ENCODE data around the gene SURF1. TPM values are rescaled to one million over a fixed set of nuclear protein-coding genes. Genes with fewer than 3 reads are reported as not detected.
A peak's percentile ranks its signal among the peaks of the same experiment; 100 is the strongest.

The SURF1 gene
- total RNA-seq, 1 donor from 2014 or later = 36.2 TPM

GRCh38 chr9:133374612-133375115, 18.4 kb upstream of the SURF1 start:
- peaks cover 44% of the 10 kb centered on the region for H3K4me1 Mint-ChIP-seq (ENCODE audit: unreplicated experiment)
- no peak for DNase-seq (ENCODE audit: extremely low spot score, unreplicated experiment)
- no peaks in the 10 kb centered on the region for H3K9me3 Mint-ChIP-seq (ENCODE audit: unreplicated experiment)

GRCh38 chr9:133372144-133372543, 15.9 kb upstream of the SURF1 start:
- Mint-ChIP-seq H3K4me1 (ENCODE audit: unreplicated experiment) (peaks cover 56% of the 10 kb centered on the region), H3K27me3 (ENCODE audit: unreplicated experiment) (no peaks in the 10 kb centered on the region), H3K4me3 (ENCODE audit: unreplicated experiment) (no peak overlapping the region), H3K9me3 (ENCODE audit: unreplicated experiment) (no peaks in the 10 kb centered on the region), H3K36me3 (ENCODE audit: unreplicated experiment) (peaks cover 12% of the 10 kb centered on the region), H3K27ac (ENCODE audit: unreplicated experiment) (no peak overlapping the region)
- no peak for DNase-seq (ENCODE audit: extremely low spot score, unreplicated experiment)
- TF ChIP-seq, protein P1, sequence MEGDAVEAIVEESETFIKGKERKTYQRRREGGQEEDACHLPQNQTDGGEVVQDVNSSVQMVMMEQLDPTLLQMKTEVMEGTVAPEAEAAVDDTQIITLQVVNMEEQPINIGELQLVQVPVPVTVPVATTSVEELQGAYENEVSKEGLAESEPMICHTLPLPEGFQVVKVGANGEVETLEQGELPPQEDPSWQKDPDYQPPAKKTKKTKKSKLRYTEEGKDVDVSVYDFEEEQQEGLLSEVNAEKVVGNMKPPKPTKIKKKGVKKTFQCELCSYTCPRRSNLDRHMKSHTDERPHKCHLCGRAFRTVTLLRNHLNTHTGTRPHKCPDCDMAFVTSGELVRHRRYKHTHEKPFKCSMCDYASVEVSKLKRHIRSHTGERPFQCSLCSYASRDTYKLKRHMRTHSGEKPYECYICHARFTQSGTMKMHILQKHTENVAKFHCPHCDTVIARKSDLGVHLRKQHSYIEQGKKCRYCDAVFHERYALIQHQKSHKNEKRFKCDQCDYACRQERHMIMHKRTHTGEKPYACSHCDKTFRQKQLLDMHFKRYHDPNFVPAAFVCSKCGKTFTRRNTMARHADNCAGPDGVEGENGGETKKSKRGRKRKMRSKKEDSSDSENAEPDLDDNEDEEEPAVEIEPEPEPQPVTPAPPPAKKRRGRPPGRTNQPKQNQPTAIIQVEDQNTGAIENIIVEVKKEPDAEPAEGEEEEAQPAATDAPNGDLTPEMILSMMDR (IDR thresholded peaks at IDR 0.05) = no peak

More at GRCh38 chr9:133374612-133375115, 18.4 kb upstream of the SURF1 start:
- Mint-ChIP-seq H3K27me3 (ENCODE audit: unreplicated experiment) (no peaks in the 10 kb centered on the region), H3K36me3 (ENCODE audit: unreplicated experiment) (peaks cover 9% of the 10 kb centered on the region), H3K4me3 (ENCODE audit: unreplicated experiment) (peak overlapping the region; percentile 94), H3K27ac (ENCODE audit: unreplicated experiment) (peak overlapping the region; percentile 97)
- TF ChIP-seq, protein P1 (IDR thresholded peaks at IDR 0.05) = no peak

DNA sequence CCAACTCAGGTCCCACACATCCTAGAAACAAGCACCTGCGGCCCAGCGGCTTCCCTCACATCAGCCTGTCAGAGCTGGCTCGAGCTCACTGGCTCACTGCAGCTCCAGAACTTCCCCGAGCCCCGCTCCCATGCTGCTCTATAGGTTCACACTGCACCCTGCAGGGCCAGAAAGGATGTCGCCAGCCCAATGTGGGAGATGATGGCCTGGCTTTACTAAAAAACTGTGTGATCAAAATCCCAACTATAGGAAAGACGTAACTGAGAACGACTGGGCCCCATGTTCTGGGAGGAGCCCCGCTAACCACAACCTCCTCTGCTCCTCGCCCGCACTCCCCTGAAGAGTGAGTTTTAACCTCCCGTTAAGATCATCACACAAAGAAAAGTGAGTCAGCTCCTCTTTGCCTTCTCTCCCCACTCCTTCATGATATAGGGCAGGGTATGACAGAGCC, 15.0 kb upstream of the SURF1 start:
- TF ChIP-seq, protein P1 (IDR thresholded peaks at IDR 0.05) = no peak
- H3K36me3 Mint-ChIP-seq (ENCODE audit: unreplicated experiment) = peaks cover 13% of the 10 kb centered on the region
- H3K27me3 Mint-ChIP-seq (ENCODE audit: unreplicated experiment) = no peaks in the 10 kb centered on the region
- peak overlapping the region; percentile 78 for H3K27ac Mint-ChIP-seq (ENCODE audit: unreplicated experiment)
- peaks cover 55% of the 10 kb centered on the region for H3K4me1 Mint-ChIP-seq (ENCODE audit: unreplicated experiment)
- DNase-seq (ENCODE audit: extremely low spot score, unreplicated experiment) = no peak
- no peak overlapping the region for H3K4me3 Mint-ChIP-seq (ENCODE audit: unreplicated experiment)
- no peaks in the 10 kb centered on the region for H3K9me3 Mint-ChIP-seq (ENCODE audit: unreplicated experiment)

- TF ChIP-seq, protein P1 (IDR thresholded peaks at IDR 0.05) = no peak
- H3K27ac Mint-ChIP-seq (ENCODE audit: unreplicated experiment) = no peak overlapping the region
- peaks cover 55% of the 10 kb centered on the region for H3K4me1 Mint-ChIP-seq (ENCODE audit: unreplicated experiment)
- no peaks in the 10 kb centered on the region for H3K9me3 Mint-ChIP-seq (ENCODE audit: unreplicated experiment)
- no peak for DNase-seq (ENCODE audit: extremely low spot score, unreplicated experiment)
- no peak overlapping the region for H3K4me3 Mint-ChIP-seq (ENCODE audit: unreplicated experiment)
- peaks cover 19% of the 10 kb centered on the region for H3K36me3 Mint-ChIP-seq (ENCODE audit: unreplicated experiment)
- H3K27me3 Mint-ChIP-seq (ENCODE audit: unreplicated experiment) = no peaks in the 10 kb centered on the region
Observed at GRCh38 chr9:133370685-133371084, 14.4 kb upstream of the SURF1 start.

DNA sequence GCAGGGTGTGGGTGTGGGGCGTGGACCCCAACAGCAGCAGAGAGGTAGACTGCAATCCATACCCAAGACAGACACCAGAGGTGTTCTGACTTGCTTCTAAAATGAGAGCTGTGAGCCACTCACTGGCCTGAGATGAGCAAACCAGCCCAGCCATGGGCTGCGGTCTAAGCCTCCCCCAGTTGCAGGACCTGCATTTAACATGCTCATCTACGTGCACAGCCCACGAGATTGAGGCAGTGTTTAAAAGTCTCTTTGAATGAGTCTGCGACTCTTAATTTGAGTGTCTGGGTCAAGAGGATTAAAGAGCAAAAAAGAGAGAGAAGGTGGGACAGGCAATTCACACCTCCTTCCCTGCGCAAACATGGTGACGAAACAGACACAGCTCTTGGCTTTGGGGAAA, 13.6 kb upstream of the SURF1 start:
- Mint-ChIP-seq H3K27me3 (ENCODE audit: unreplicated experiment) (no peaks in the 10 kb centered on the region), H3K4me3 (ENCODE audit: unreplicated experiment) (no peak overlapping the region), H3K4me1 (ENCODE audit: unreplicated experiment) (peaks cover 54% of the 10 kb centered on the region), H3K27ac (ENCODE audit: unreplicated experiment) (peak overlapping the region; percentile 19), H3K9me3 (ENCODE audit: unreplicated experiment) (no peaks in the 10 kb centered on the region), H3K36me3 (ENCODE audit: unreplicated experiment) (peaks cover 24% of the 10 kb centered on the region)
- no peak for DNase-seq (ENCODE audit: extremely low spot score, unreplicated experiment)
- TF ChIP-seq, protein P1 (IDR thresholded peaks at IDR 0.05) = no peak

All from osteocyte (in vitro differentiated cells).